ENCODE results near the gene TSC22D1. TPM values are rescaled to one million over a fixed set of nuclear protein-coding genes. Genes with fewer than 3 reads are reported as not detected.

TSC22D1 gene
- total and polyA plus RNA-seq, 2 of the 4 experiments (the other 2 are of a cell fraction): 30.8 to 42.2 TPM

DNA sequence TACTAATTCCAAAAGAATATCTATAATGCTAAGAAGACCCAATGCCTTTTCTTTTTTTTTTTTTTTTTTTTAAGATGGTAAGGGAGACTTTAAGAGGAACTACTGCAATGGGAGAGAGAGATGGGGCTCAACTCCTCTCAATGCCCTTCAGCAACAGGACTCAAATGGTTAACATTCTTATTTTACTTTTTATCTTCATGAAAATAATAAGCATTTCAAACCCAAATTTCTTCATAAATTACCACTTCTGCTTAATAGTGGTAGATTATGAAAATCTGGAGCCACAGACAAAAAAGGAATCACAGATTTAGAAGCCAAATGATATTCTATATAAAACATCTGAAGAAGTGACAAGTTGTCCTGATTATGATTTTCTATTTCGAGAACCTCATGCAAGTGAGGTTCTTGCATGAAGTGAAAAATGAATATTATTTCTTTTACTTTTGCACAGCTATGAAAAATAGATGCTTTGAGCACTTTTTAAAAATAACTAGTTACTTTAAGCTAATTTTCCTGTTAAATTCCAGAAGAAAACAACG, 128.3 kb downstream of the TSC22D1 start:
- Histone ChIP-seq H3K4me3 (ENCODE audit: insufficient read depth, low read depth, low read length) (no peak overlapping the region), H3K9ac (ENCODE audit: low read depth, low read length) (no peak overlapping the region), H3K36me3 (ENCODE audit: control insufficient read depth, insufficient read depth, low read length) (no peaks in the 10 kb centered on the region), H3K4ac (ENCODE audit: low read depth, low read length) (no peak overlapping the region), H3K9me1 (ENCODE audit: insufficient read depth, low read length) (peaks cover 5% of the 10 kb centered on the region; the same call in 1 of the 2 replicates), H3K4me2 (ENCODE audit: low read depth, low read length) (no peak overlapping the region), H2AK5ac (ENCODE audit: low read depth, low read length) (no peak overlapping the region), H4K8ac (ENCODE audit: low read depth in 2 of 2, low read length in 2 of 2) (no peak overlapping the region), H3K23ac (ENCODE audit: low read depth, low read length) (no peak overlapping the region), H3K14ac (replicated peaks; ENCODE audit: low read depth, low read length) (no peak overlapping the region), H3K27ac (ENCODE audit: insufficient read depth, low read length) (no peak overlapping the region), H4K20me1 (ENCODE audit: insufficient read depth, low read length) (peaks cover 27% of the 10 kb centered on the region), H2AK9ac (replicated peaks; ENCODE audit: low read depth, low read length, poor library complexity) (no peak overlapping the region), H2BK15ac (ENCODE audit: low read depth, low read length) (no peak overlapping the region), H4K91ac (ENCODE audit: insufficient read depth, low read depth, low read length) (no peak overlapping the region), H3K18ac (ENCODE audit: low read depth, low read length) (no peak overlapping the region), H2AFZ (replicated peaks; ENCODE audit: low read length, poor library complexity) (no peak overlapping the region), H2BK120ac (ENCODE audit: low read depth, low read length) (no peak overlapping the region), H3K56ac (ENCODE audit: extremely low read depth, insufficient read depth, low read length) (no peak overlapping the region), H2BK20ac (ENCODE audit: low read depth, low read length) (no peak overlapping the region), H4K5ac (ENCODE audit: low read depth, low read length) (no peak overlapping the region), H2BK5ac (ENCODE audit: low read depth, low read length, poor library complexity, severe bottlenecking) (no peak overlapping the region), H3K27me3 (ENCODE audit: control insufficient read depth, insufficient read depth, low read length) (no peaks in the 10 kb centered on the region), H3K79me1 (ENCODE audit: low read depth in 1 of 2, low read length in 2 of 2) (peaks cover 26 to 53% of the 10 kb centered on the region in 2 experiments), H3K9me3 (ENCODE audit: control insufficient read depth, insufficient read depth, low read length) (no peaks in the 10 kb centered on the region), H3K4me1 (ENCODE audit: control insufficient read depth, insufficient read depth, low read length) (peaks cover 9% of the 10 kb centered on the region)
- ATAC-seq (ENCODE audit: low read depth): no peak
- DNase-seq: no peak
- dilution Hi-C loops (cut with HindIII; ENCODE audit: low sequenced_read_pairs, unreplicated experiment): no loop called here
- intact Hi-C loops (cut with micrococcal nuclease): no loop called here
- no peak for TF ChIP-seq RAD21 (IDR thresholded peaks at IDR 0.05; ENCODE audit: low read length)
- ChIA-PET CTCF (interaction anchor here (1.0 kb wide), 1 partner anchor 543 kb away, joined by 3 read pairs; no protein-coding TSS in a partner anchor), POLR2A (ENCODE audit: unreplicated experiment) (interaction anchor here (0.7 kb wide), 1 partner anchor 537 kb away, joined by 3 read pairs; no protein-coding TSS in a partner anchor)
- in situ Hi-C loops (cut with MboI; ENCODE audit: low sequenced_read_pairs): no loop called here
- no TSS peak for BruUV-seq (replicated peaks)
- WGBS, 2 experiments (ENCODE audit: extremely low coverage in 2 of 2, insufficient read length in 1 of 2): no CpG with 5 or more reads among the region's 2 CpGs

Measured in IMR-90 (cell line).